ENCODE results near the gene IDS. TPM values are rescaled to one million over a fixed set of nuclear protein-coding genes. Genes with fewer than 3 reads are reported as not detected.
"Not testable (repeated sequence)": the region's sequence is repeated elsewhere in the genome, so short reads cannot be mapped to it uniquely, and the experiment has no call there.

The IDS gene, protein sequence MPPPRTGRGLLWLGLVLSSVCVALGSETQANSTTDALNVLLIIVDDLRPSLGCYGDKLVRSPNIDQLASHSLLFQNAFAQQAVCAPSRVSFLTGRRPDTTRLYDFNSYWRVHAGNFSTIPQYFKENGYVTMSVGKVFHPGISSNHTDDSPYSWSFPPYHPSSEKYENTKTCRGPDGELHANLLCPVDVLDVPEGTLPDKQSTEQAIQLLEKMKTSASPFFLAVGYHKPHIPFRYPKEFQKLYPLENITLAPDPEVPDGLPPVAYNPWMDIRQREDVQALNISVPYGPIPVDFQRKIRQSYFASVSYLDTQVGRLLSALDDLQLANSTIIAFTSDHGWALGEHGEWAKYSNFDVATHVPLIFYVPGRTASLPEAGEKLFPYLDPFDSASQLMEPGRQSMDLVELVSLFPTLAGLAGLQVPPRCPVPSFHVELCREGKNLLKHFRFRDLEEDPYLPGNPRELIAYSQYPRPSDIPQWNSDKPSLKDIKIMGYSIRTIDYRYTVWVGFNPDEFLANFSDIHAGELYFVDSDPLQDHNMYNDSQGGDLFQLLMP
- total RNA-seq, result 63.7 and 67.6 TPM in 2 replicates
- long read RNA-seq, full-length matches to known transcripts, result 60 of 124 reads
- long read RNA-seq, partial matches to known transcripts, result 8 of 124 reads
- long read RNA-seq, other reads (novel, unspliced or antisense), result 56 of 124 reads

DNA sequence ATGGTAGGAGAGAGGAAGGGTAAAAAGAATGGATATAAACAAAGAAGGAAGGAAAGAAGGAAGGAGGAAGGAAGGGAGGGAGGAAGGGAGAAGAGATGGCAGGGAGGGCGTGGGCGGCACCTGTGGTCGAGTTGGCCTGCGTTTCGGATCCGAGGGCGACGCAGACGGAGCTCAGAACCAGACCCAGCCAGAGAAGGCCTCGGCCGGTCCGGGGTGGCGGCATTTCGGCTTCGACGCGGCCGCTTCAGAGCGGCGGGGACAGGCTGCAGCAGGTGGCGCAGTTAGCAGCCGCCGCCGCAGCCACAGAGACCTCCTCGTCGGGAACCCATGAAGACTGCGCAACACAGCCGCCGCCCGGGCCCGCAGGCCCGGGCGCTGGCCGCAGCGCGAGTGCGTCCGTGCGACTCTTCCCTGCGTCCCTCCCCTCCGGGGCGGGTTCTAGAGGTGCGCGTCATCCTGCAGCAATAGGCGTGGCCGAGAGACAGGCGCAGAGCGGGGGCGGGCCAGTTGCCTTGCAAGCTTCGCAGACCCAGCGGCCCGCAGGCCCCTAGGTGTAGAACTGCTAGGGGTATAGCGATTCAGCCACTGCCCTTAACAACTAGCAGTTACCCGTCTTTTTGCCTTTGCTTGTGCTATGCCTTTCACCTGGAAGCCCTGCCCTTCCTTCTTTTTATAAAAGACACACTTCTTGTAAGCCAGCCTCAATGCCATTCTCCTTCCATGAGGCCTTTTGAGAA, at the start of gene IDS:
TSS of gene IDS (minus strand) at position 392 of the 737 bp plus-strand sequence. CDS start at position 223, 169 bp downstream.
- Mint-ChIP-seq H3K4me3 (ENCODE audit: unreplicated experiment) (peak within 1 kb of the TSS; percentile 81), H3K27me3 (ENCODE audit: unreplicated experiment) (peaks cover 2% of the 10 kb centered on the region), H3K27ac (ENCODE audit: unreplicated experiment) (peak within 1 kb of the TSS; percentile 86), H3K36me3 (ENCODE audit: unreplicated experiment) (peaks cover 2% of the 10 kb centered on the region), H3K4me1 (ENCODE audit: unreplicated experiment) (peaks cover 11% of the 10 kb centered on the region), H3K9me3 (ENCODE audit: unreplicated experiment) (peaks cover 4% of the 10 kb centered on the region)
- TF ChIP-seq, protein P1, sequence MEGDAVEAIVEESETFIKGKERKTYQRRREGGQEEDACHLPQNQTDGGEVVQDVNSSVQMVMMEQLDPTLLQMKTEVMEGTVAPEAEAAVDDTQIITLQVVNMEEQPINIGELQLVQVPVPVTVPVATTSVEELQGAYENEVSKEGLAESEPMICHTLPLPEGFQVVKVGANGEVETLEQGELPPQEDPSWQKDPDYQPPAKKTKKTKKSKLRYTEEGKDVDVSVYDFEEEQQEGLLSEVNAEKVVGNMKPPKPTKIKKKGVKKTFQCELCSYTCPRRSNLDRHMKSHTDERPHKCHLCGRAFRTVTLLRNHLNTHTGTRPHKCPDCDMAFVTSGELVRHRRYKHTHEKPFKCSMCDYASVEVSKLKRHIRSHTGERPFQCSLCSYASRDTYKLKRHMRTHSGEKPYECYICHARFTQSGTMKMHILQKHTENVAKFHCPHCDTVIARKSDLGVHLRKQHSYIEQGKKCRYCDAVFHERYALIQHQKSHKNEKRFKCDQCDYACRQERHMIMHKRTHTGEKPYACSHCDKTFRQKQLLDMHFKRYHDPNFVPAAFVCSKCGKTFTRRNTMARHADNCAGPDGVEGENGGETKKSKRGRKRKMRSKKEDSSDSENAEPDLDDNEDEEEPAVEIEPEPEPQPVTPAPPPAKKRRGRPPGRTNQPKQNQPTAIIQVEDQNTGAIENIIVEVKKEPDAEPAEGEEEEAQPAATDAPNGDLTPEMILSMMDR (IDR thresholded peaks at IDR 0.05), result no peak
- DNase-seq (ENCODE audit: extremely low spot score, unreplicated experiment), result peak; percentile 93

DNA sequence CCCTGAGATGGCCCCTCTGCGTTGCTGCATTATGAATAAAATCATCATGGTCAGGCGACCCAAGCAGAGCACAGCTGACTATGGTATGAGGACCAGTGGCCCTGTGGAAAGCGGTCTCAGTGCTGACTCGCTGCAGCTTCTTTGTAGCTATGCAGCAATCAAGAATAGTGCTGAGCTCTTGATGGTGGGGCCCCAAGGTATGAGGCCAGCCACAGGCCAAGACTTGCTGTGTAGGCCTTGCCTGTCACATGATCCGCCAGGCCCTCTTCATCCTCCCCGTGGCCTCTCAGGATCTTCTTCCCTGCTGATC, 46.8 kb upstream of the IDS start:
- not testable (repeated sequence) for H3K4me1 Mint-ChIP-seq (ENCODE audit: unreplicated experiment); H3K4me3 Mint-ChIP-seq (ENCODE audit: unreplicated experiment); H3K27me3 Mint-ChIP-seq (ENCODE audit: unreplicated experiment); DNase-seq (ENCODE audit: extremely low spot score, unreplicated experiment); H3K9me3 Mint-ChIP-seq (ENCODE audit: unreplicated experiment); H3K27ac Mint-ChIP-seq (ENCODE audit: unreplicated experiment); H3K36me3 Mint-ChIP-seq (ENCODE audit: unreplicated experiment)

DNA sequence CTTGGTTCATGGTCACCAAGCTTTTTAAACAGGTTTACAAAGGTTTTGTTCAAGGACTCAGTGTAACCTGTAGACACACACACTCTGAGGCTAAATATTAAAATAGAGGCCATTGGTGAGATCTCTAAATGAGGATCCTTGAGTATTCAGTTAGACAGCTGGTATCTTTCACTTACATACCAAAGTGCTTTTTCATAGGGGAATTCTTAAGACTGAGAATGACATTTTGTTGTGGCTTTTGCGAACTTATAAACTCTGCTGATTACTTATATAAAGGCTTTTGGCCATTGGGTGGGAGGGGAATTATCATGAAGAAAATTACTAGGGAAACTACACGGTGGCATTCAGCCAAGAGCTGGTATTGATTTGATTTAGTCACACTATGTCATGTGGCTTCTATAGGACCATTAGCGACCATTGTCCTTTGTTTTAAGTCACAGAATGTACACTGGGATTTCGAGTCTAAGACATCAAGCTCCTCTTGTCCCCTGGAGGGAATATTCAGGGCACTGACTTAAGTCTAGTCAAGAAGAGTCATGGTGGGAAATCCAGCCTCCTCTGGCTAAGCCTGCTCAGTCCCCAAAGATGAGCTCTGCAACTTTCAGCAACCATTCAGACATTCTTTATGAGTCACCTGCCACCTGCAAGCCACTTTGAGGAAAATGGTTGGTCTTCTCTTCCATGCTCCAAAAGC, 46.3 kb upstream of the IDS start:
- H3K9me3 Mint-ChIP-seq (ENCODE audit: unreplicated experiment); H3K36me3 Mint-ChIP-seq (ENCODE audit: unreplicated experiment); H3K4me3 Mint-ChIP-seq (ENCODE audit: unreplicated experiment); H3K4me1 Mint-ChIP-seq (ENCODE audit: unreplicated experiment); H3K27ac Mint-ChIP-seq (ENCODE audit: unreplicated experiment); DNase-seq (ENCODE audit: extremely low spot score, unreplicated experiment); H3K27me3 Mint-ChIP-seq (ENCODE audit: unreplicated experiment): not testable (repeated sequence)

DNA sequence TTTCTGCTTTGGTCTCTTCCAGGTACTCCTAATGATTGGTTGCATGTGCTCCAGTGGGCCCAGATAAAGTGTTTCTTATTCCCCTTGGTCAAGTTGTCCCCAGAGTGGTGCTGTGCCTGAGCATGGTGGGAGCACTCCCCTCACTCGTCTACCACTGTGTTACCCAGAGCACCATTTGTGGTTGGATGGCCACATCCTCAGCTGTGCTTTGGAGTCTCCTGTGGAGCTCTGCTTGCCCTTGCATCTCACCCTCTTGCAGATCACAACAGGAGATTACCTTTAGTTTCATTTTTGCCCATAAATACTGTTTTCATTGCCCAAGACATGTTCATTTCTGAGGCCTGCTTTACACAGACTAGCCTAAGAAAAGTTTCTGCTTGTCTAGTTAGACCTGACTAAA, 45.3 kb upstream of the IDS start:
- H3K4me3 Mint-ChIP-seq (ENCODE audit: unreplicated experiment); H3K36me3 Mint-ChIP-seq (ENCODE audit: unreplicated experiment); H3K9me3 Mint-ChIP-seq (ENCODE audit: unreplicated experiment); H3K4me1 Mint-ChIP-seq (ENCODE audit: unreplicated experiment); H3K27ac Mint-ChIP-seq (ENCODE audit: unreplicated experiment); DNase-seq (ENCODE audit: extremely low spot score, unreplicated experiment); H3K27me3 Mint-ChIP-seq (ENCODE audit: unreplicated experiment): not testable (repeated sequence)

DNA sequence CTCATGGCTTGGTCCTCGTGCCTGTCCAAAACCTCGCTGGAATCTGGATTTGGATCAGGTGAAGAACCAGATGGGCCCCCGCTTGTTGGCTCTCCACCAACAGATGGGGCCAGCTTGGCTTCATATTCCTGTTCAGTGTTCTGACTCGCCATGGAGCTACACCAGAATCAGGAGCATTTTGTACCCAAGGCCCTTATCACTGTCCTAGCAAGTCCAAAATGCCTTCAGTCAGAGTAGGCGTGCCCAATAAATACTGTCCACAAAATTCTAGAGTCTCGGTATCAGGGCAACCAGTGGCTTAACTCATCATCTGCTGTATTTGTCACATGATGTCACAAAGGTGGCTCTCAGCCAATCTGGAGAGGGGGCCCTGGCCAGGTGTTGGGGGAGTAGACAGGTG, 44.6 kb upstream of the IDS start, which contains the start of gene HSFX3:
TSS of gene HSFX3 (minus strand) at position 224 of the 400 bp plus-strand sequence. CDS start at position 152, 72 bp downstream.
- not testable (repeated sequence) for H3K4me1 Mint-ChIP-seq (ENCODE audit: unreplicated experiment); H3K4me3 Mint-ChIP-seq (ENCODE audit: unreplicated experiment); H3K9me3 Mint-ChIP-seq (ENCODE audit: unreplicated experiment); H3K27ac Mint-ChIP-seq (ENCODE audit: unreplicated experiment); H3K27me3 Mint-ChIP-seq (ENCODE audit: unreplicated experiment); H3K36me3 Mint-ChIP-seq (ENCODE audit: unreplicated experiment); DNase-seq (ENCODE audit: extremely low spot score, unreplicated experiment)

DNA sequence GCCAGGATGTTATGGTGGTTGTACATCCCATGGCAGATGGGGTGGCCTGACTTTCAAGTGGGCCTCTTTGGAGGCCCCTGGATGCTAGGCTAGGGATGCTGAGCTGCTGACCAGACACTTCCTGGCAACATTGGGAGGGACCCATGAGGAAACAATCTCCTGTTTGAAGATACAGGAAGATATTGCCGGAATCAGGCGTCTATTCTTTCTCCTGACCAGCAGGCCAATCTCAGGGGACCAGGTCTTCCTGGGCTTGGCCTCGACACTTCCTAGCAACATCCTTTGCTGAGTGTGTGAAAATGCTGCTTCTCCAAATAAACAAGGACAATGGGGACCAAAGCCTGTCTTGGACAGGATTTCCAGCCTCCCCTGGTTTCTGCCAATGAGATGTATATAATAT, 42.7 kb upstream of the IDS start:
- not testable (repeated sequence) for H3K9me3 Mint-ChIP-seq (ENCODE audit: unreplicated experiment); H3K27ac Mint-ChIP-seq (ENCODE audit: unreplicated experiment); H3K36me3 Mint-ChIP-seq (ENCODE audit: unreplicated experiment); H3K4me1 Mint-ChIP-seq (ENCODE audit: unreplicated experiment); H3K4me3 Mint-ChIP-seq (ENCODE audit: unreplicated experiment); DNase-seq (ENCODE audit: extremely low spot score, unreplicated experiment); H3K27me3 Mint-ChIP-seq (ENCODE audit: unreplicated experiment)

DNA sequence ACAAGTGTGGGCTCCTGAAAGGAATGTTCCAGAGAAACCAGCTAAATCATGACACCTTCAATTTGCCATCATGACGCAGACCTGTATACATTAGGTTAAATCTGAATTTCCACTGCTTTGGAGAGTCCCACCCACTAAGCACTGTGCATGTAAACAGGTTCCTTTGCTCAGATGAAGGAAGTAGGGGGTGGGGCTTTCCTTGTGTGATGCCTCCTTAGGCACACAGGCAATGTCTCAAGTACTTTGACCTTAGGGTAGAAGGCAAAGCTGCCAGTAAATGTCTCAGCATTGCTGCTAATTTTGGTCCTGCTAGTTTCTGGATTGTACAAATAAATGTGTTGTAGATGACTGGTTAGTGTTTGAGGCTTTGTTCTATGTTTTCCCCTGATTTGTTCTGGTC, 41.9 kb upstream of the IDS start:
- H3K27me3 Mint-ChIP-seq (ENCODE audit: unreplicated experiment); H3K36me3 Mint-ChIP-seq (ENCODE audit: unreplicated experiment); H3K4me1 Mint-ChIP-seq (ENCODE audit: unreplicated experiment); H3K4me3 Mint-ChIP-seq (ENCODE audit: unreplicated experiment); H3K9me3 Mint-ChIP-seq (ENCODE audit: unreplicated experiment); DNase-seq (ENCODE audit: extremely low spot score, unreplicated experiment); H3K27ac Mint-ChIP-seq (ENCODE audit: unreplicated experiment): not testable (repeated sequence)

DNA sequence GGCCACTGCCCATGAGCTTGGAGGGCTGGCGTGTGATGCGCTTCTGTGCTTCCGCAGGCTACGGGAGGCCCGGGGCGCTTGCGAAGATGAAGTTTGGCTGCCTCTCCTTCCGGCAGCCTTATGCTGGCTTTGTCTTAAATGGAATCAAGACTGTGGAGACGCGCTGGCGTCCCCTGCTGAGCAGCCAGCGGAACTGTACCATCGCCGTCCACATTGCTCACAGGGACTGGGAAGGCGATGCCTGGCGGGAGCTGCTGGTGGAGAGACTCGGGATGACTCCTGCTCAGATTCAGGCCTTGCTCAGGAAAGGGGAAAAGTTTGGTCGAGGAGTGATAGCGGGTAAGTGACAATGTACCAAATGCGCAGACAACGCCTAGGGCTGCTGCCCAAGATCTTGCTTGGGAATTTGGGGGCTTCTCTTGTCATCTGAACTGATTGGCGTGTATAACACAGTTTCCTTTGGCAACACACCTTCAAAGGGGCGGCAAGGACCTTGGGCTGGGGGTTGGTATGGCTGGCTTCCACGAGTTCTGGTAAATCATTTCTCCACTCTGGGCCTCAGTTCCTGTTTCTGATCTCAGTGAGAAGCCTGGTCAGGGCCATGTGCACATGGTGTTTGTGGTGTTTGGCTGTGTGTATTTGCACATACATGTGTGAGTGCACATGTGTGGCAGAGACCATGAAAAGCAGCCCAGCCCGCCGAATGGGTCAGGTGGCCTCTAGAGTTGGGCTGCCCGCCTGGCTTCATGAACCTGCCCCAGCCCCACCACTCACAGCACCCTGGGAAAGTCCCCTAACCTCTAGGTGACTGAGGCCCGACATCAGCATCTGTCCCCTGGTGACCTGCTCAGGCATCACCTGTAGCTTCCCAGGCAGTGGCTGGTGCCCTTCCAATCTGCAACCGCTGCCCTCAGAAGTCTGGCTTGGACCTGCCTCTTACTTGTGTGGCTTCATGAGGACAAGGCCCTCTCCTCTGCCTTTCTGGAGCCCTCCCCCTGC, 40.7 kb upstream of the IDS start:
- DNase-seq (ENCODE audit: extremely low spot score, unreplicated experiment); H3K36me3 Mint-ChIP-seq (ENCODE audit: unreplicated experiment); H3K4me3 Mint-ChIP-seq (ENCODE audit: unreplicated experiment); H3K27me3 Mint-ChIP-seq (ENCODE audit: unreplicated experiment); H3K9me3 Mint-ChIP-seq (ENCODE audit: unreplicated experiment); H3K4me1 Mint-ChIP-seq (ENCODE audit: unreplicated experiment); H3K27ac Mint-ChIP-seq (ENCODE audit: unreplicated experiment): not testable (repeated sequence)

All from osteocyte (in vitro differentiated cells).